Neural progenitor cell (in vitro differentiated cells): ENCODE measurements around the gene CBX8. TPM values are rescaled to one million over a fixed set of nuclear protein-coding genes. Genes with fewer than 3 reads are reported as not detected.

Experiments
- DNase-seq: peaks from one replicate; pipeline ENCODE4 v3.0.0-alpha.2; 2016; ENCODE audit warnings: low spot score
- H2AFZ ChIP-seq: fragments of 200-600 bp; sonication (generic); replicated peaks from 2 replicates; pipeline ENCODE4 v1.6.1; 2016; ENCODE audit warnings: antibody characterized with exemption
- H3F3A ChIP-seq: fragments of 200-600 bp; sonication (generic); 2 replicates; pipeline ENCODE4 v1.6.1; 2016; ENCODE audit warnings: antibody characterized with exemption, low read depth
- H3K27ac ChIP-seq: fragments of 200-600 bp; sonication (generic); 2 replicates; pipeline ENCODE4 v1.5.1; 2016; ENCODE audit warnings: mild to moderate bottlenecking
- H3K27me3 ChIP-seq: fragments of 200-600 bp; sonication (generic); 2 replicates; pipeline ENCODE4 v1.6.1; 2016; ENCODE audit warnings: mild to moderate bottlenecking, moderate library complexity
- H3K36me3 ChIP-seq: fragments of 200-600 bp; sonication (generic); 2 replicates; pipeline ENCODE4 v1.5.1; 2016
- H3K4me1 ChIP-seq: fragments of 200-600 bp; sonication (generic); 2 replicates; pipeline ENCODE4 v1.6.1; 2016; ENCODE audit warnings: mixed run types
- H3K4me2 ChIP-seq: fragments of 200-600 bp; sonication (generic); 2 replicates; pipeline ENCODE4 v1.6.1; 2016
- H3K4me3 ChIP-seq: fragments of 200-600 bp; sonication (generic); 2 replicates; pipeline ENCODE4 v1.5.1; 2016
- H3K79me2 ChIP-seq: fragments of 200-600 bp; sonication (generic); 2 replicates; pipeline ENCODE4 v1.6.1; 2016; ENCODE audit warnings: low read depth
- H3K9ac ChIP-seq: fragments of 200-600 bp; sonication (generic); 2 replicates; pipeline ENCODE4 v1.6.1; 2016
- H3K9me3 ChIP-seq: fragments of 200-600 bp; sonication (generic); 2 replicates; pipeline ENCODE4 v1.5.1; 2016; ENCODE audit warnings: low read depth
- H4K20me1 ChIP-seq: fragments of 200-600 bp; sonication (generic); 2 replicates; pipeline ENCODE4 v1.6.1; 2016; ENCODE audit warnings: low read depth
- H3K27ac Mint-ChIP-seq: 3 replicates; pipeline ENCODE4 v1.8.0; 2021; ENCODE audit warnings: mixed read lengths
- H3K27me3 Mint-ChIP-seq: 2 replicates; pipeline ENCODE4 v1.8.0; 2022; ENCODE audit warnings: low read depth, mild to moderate bottlenecking, inconsistent platforms, moderate library complexity, mixed read lengths; ENCODE audit not compliant: insufficient read depth
- H3K36me3 Mint-ChIP-seq: 3 replicates; pipeline ENCODE4 v1.8.0; 2021; ENCODE audit warnings: mixed read lengths
- H3K4me1 Mint-ChIP-seq: 3 replicates; pipeline ENCODE4 v1.8.0; 2021; ENCODE audit warnings: mixed read lengths
- H3K4me3 Mint-ChIP-seq: 3 replicates; pipeline ENCODE4 v1.8.0; 2021; ENCODE audit warnings: mild to moderate bottlenecking, moderate library complexity, mixed read lengths
- H3K9me3 Mint-ChIP-seq: 3 replicates; pipeline ENCODE4 v1.8.0; 2020; ENCODE audit warnings: mixed read lengths
- EZH2 ChIP-seq: fragments of 200-600 bp; sonication (generic); IDR thresholded peaks from 2 replicates; pipeline ENCODE4 v1.6.1; 2017; ENCODE audit warnings: antibody characterized with exemption, mild to moderate bottlenecking, moderate library complexity
- EZH2phosphoT487 ChIP-seq: fragments of 200-600 bp; sonication (generic); IDR thresholded peaks from 2 replicates; pipeline ENCODE4 v1.6.1; 2017; ENCODE audit warnings: antibody characterized with exemption
- total RNA-seq: library from RNA; depleted of rRNA; stranded (reverse); fragments of >200 nt; gene quantifications from 2 replicates; pipeline ENCODE4 v1.2.3, GENCODE V29; 2015; ENCODE audit warnings: low replicate concordance
- TF ChIP-seq, protein P1 (sequence below): fragments of 200-600 bp; sonication (generic); IDR thresholded peaks from 2 replicates; pipeline ENCODE4 v1.5.1; 2017; ENCODE audit warnings: antibody characterized with exemption, mild to moderate bottlenecking

Gene CBX8
- total RNA-seq, 1 donor from 2014 or later, result 2.8 TPM

DNA sequence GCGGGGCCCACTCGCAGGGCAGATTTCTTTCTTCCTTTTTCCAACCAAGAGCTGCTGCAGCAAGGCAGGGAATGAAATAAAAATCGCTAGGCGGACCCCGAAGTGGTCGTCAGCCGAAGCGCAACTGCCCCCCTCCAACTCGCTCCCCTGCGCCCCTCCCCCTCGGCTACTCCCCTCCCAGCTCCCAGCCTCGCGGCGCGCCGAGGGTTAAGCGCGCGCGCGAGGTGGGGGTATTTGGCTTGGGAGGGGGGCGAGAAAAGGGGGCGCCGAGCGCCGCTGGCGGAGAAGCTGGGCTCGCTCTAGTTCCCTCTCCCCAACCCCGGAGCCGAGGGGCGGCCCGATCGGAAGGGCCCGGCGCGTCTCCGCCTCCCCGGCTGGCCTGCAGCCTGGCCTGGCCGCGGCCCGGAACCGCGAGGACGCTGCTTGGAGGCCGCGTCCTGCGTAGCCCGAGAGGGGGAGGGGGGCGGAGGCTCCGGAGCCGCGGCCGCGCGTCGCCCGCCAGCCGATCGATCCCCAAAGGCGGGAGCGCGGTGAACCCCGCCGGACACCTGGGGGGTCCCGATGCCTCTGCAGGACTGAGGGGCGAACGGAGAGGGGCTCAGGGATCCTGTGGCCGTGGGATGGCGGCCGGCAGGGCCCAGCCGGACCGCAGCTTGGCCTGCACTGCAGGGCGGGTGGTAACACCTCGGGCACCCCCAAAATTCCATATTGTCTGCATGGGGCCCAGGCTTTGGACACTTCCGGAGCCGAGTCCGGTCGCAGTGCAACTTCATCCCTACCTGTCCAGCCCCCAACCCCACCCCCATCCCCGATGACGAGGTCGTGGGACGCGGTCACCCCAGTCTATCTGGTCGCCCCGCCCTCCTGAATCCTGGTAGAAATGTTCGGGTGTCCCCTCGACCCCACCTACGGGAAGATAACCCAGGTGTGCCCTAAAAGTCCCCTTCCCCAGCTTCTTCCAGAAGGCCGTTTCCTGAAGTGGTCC lies 47.2 kb upstream of the CBX8 start:
- H4K20me1 ChIP-seq, result peaks cover 35% of the 10 kb centered on the region
- no peaks in the 10 kb centered on the region for H3K79me2 ChIP-seq
- Mint-ChIP-seq H3K27ac (no peak overlapping the region), H3K4me1 (peaks cover 34% of the 10 kb centered on the region), H3K4me3 (peak overlapping the region; percentile 86), H3K27me3 (peaks cover 35% of the 10 kb centered on the region), H3K9me3 (no peaks in the 10 kb centered on the region), H3K36me3 (no peaks in the 10 kb centered on the region)
- H2AFZ ChIP-seq, result peak overlapping the region; percentile 77
- DNase-seq, result peak; percentile 88
- peaks cover 17% of the 10 kb centered on the region for H3K4me1 ChIP-seq
- H3K4me3 ChIP-seq, result peak overlapping the region; percentile 56
- peaks cover 98% of the 10 kb centered on the region for H3K27me3 ChIP-seq
- no peaks in the 10 kb centered on the region for H3K36me3 ChIP-seq
- H3K27ac ChIP-seq, result no peak overlapping the region
- no peak overlapping the region for H3K9ac ChIP-seq
- H3F3A ChIP-seq, result peaks cover 56% of the 10 kb centered on the region
- no peaks in the 10 kb centered on the region for H3K9me3 ChIP-seq
- peak overlapping the region; percentile 95 for H3K4me2 ChIP-seq
- TF ChIP-seq, protein P1, sequence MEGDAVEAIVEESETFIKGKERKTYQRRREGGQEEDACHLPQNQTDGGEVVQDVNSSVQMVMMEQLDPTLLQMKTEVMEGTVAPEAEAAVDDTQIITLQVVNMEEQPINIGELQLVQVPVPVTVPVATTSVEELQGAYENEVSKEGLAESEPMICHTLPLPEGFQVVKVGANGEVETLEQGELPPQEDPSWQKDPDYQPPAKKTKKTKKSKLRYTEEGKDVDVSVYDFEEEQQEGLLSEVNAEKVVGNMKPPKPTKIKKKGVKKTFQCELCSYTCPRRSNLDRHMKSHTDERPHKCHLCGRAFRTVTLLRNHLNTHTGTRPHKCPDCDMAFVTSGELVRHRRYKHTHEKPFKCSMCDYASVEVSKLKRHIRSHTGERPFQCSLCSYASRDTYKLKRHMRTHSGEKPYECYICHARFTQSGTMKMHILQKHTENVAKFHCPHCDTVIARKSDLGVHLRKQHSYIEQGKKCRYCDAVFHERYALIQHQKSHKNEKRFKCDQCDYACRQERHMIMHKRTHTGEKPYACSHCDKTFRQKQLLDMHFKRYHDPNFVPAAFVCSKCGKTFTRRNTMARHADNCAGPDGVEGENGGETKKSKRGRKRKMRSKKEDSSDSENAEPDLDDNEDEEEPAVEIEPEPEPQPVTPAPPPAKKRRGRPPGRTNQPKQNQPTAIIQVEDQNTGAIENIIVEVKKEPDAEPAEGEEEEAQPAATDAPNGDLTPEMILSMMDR, result no peak
- peak; percentile 54 for TF ChIP-seq EZH2
- TF ChIP-seq EZH2phosphoT487, result peak; percentile 59

- H3K4me3 ChIP-seq, result peak overlapping the region; percentile 56
- no peaks in the 10 kb centered on the region for H3K79me2 ChIP-seq
- H3K4me2 ChIP-seq, result peak overlapping the region; percentile 95
- H3K9me3 ChIP-seq, result no peaks in the 10 kb centered on the region
- peaks cover 17% of the 10 kb centered on the region for H3K4me1 ChIP-seq
- peaks cover 29% of the 10 kb centered on the region for H3K4me1 Mint-ChIP-seq
- H3F3A ChIP-seq, result peaks cover 62% of the 10 kb centered on the region
- peaks cover 92% of the 10 kb centered on the region for H3K27me3 ChIP-seq
- no peak overlapping the region for H2AFZ ChIP-seq
- DNase-seq, result no peak
- H4K20me1 ChIP-seq, result peaks cover 35% of the 10 kb centered on the region
- no peak overlapping the region for H3K27ac ChIP-seq
- peak; percentile 96 for TF ChIP-seq EZH2
- TF ChIP-seq EZH2phosphoT487, result peak; percentile 92
- TF ChIP-seq, protein P1, result no peak
- H3K27ac Mint-ChIP-seq, result no peak overlapping the region
- peaks cover 35% of the 10 kb centered on the region for H3K27me3 Mint-ChIP-seq
- no peak overlapping the region for H3K9ac ChIP-seq
- no peaks in the 10 kb centered on the region for H3K36me3 Mint-ChIP-seq
- H3K4me3 Mint-ChIP-seq, result peak overlapping the region; percentile 86
- H3K9me3 Mint-ChIP-seq, result no peaks in the 10 kb centered on the region
- no peaks in the 10 kb centered on the region for H3K36me3 ChIP-seq
Observed at GRCh38 chr17:79843474-79843815, 46.6 kb upstream of the CBX8 start.

- peaks cover 28% of the 10 kb centered on the region for H3K4me1 Mint-ChIP-seq
- peak overlapping the region; percentile 56 for H3K4me3 ChIP-seq
- H3K9me3 ChIP-seq, result no peaks in the 10 kb centered on the region
- H2AFZ ChIP-seq, result no peak overlapping the region
- peaks cover 2% of the 10 kb centered on the region for H3K36me3 Mint-ChIP-seq
- peaks cover 41% of the 10 kb centered on the region for H4K20me1 ChIP-seq
- H3K27ac Mint-ChIP-seq, result no peak overlapping the region
- TF ChIP-seq, protein P1, result peak; percentile 26
- peak; percentile 90 for TF ChIP-seq EZH2phosphoT487
- peak; percentile 91 for TF ChIP-seq EZH2
- H3K4me3 Mint-ChIP-seq, result peak overlapping the region; percentile 68
- no peaks in the 10 kb centered on the region for H3K9me3 Mint-ChIP-seq
- peaks cover 37% of the 10 kb centered on the region for H3K27me3 Mint-ChIP-seq
- peak; percentile 63 for DNase-seq
- H3K27ac ChIP-seq, result no peak overlapping the region
- H3K9ac ChIP-seq, result no peak overlapping the region
- H3F3A ChIP-seq, result peaks cover 68% of the 10 kb centered on the region
- no peaks in the 10 kb centered on the region for H3K79me2 ChIP-seq
- H3K36me3 ChIP-seq, result no peaks in the 10 kb centered on the region
- H3K4me2 ChIP-seq, result peak overlapping the region; percentile 95
- H3K4me1 ChIP-seq, result peaks cover 21% of the 10 kb centered on the region
- peaks cover 92% of the 10 kb centered on the region for H3K27me3 ChIP-seq
Observed at GRCh38 chr17:79842656-79843473, 46.0 kb upstream of the CBX8 start.
